ENCODE data around the gene ABTB2. TPM values are rescaled to one million over a fixed set of nuclear protein-coding genes. Genes with fewer than 3 reads are reported as not detected.

The ABTB2 gene
- total RNA-seq, 4 donors from 2014 or later, result 2.9 to 8.2 (median 6.6) TPM

DNA sequence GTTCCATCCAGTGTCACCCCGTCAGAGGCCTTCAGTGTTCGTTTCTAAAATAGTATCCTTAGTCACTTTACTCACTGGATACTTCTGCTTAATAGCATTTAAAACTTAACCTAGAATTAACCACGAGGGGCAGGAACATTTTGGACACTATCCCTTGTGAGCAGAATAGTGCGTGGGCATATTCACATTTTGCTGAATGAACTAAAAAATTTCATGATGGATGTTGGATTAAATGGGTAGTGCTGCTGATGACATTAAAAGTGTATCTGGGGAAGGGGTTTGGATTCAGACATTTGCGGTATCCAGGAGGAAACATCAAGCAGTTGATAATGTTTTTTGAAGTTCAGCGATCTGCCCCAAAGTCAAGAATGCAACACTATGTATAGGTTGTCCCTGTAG is 253.1 kb downstream of the ABTB2 start:
- Histone ChIP-seq H3K9me3 (no peaks in the 10 kb centered on the region), H3K4me1 (peaks cover 4 to 5% of the 10 kb centered on the region in 2 donors), H3K4me3 (peak overlapping the region; percentile 66 to 90), H3K27ac (peak overlapping the region; percentile 92 to 97), H3K36me3 (no peaks in the 10 kb centered on the region), H3K27me3 (no peaks in the 10 kb centered on the region)
- intact Hi-C loops (cut with DNase I; ENCODE audit: low total_unique reads), result loop anchor here (5.0 kb wide), 1 partner anchor 52 kb away; the partner anchor contains the start of gene CAPRIN1
- TF ChIP-seq CTCF (IDR thresholded peaks at IDR 0.05) (no peak), POLR2A (IDR thresholded peaks at IDR 0.05) (no peak)
- no peak for DNase-seq

Small RNAs within 50 kb of the gene (small RNA-seq; reads per million reads assigned to genes)
- not detected for gene AL035079.1
- gene RF00019, result not detected

Other genes with a start within 250 kb of the ABTB2 start
- 100 to 1,000 TPM in 3 of 4 donors, 10 to 100 TPM in 1; 83.0 to 120 (median 107) TPM for gene CAT, start 80.9 kb upstream of the ABTB2 start, total RNA-seq
- gene ELF5, start 155.8 kb upstream of the ABTB2 start, total RNA-seq, result not detected